Measurements from ENCODE around the gene RORC. TPM values are rescaled to one million over a fixed set of nuclear protein-coding genes. Genes with fewer than 3 reads are reported as not detected.
"Not testable (repeated sequence)": the region's sequence is repeated elsewhere in the genome, so short reads cannot be mapped to it uniquely, and the experiment has no call there.

Gene RORC
- polyA plus RNA-seq, 4 donors = 0.26 to 1.3 (median 1.0) TPM

- DNase-seq (ENCODE audit: low read depth in 4 of 4, low spot score in 3 of 4) = not testable (repeated sequence)
Observed at GRCh38 chr1:151780736-151781135, 50.9 kb downstream of the RORC start.

- DNase-seq (ENCODE audit: low read depth in 4 of 4, low spot score in 3 of 4) = no peak
Observed at GRCh38 chr1:151779852-151780251, 51.8 kb downstream of the RORC start.

- no peak for DNase-seq (ENCODE audit: low read depth in 4 of 4, low spot score in 3 of 4)
Observed at GRCh38 chr1:151777317-151777716, 54.3 kb downstream of the RORC start.

- DNase-seq (ENCODE audit: low read depth in 4 of 4, low spot score in 3 of 4) = no peak
Observed at GRCh38 chr1:151776665-151777062, 54.9 kb downstream of the RORC start.

- no peak for DNase-seq (ENCODE audit: low read depth in 4 of 4, low spot score in 3 of 4)
Observed at GRCh38 chr1:151775894-151776664, 55.5 kb downstream of the RORC start.

GRCh38 chr1:151774256-151774922 lies 57.2 kb downstream of the RORC start:
- no peak for DNase-seq (ENCODE audit: low read depth in 4 of 4, low spot score in 3 of 4)

- no peak for DNase-seq (ENCODE audit: low read depth in 4 of 4, low spot score in 3 of 4)
Observed at GRCh38 chr1:151773702-151774101, 57.9 kb downstream of the RORC start.

- not testable (repeated sequence) for DNase-seq (ENCODE audit: low read depth in 4 of 4, low spot score in 3 of 4)
Observed at GRCh38 chr1:151769270-151769669, 62.3 kb downstream of the RORC start.

- not testable (repeated sequence) for DNase-seq (ENCODE audit: low read depth in 4 of 4, low spot score in 3 of 4)
Observed at GRCh38 chr1:151768351-151769066, 63.1 kb downstream of the RORC start.

GRCh38 chr1:151763990-151764389 lies 67.6 kb downstream of the RORC start:
- peak in 2 of 4 donors; percentile 1 to 6 for DNase-seq (ENCODE audit: low read depth in 4 of 4, low spot score in 3 of 4)

- DNase-seq (ENCODE audit: low read depth in 4 of 4, low spot score in 3 of 4) = peak; percentile 55 to 64 (median 62)
Observed at GRCh38 chr1:151762941-151763921, 68.4 kb downstream of the RORC start, which contains the start of gene MRPL9. Gene MRPL9 (minus strand): TSS chr1:151763496. CDS start chr1:151763479, 17 bp downstream.

GRCh38 chr1:151760597-151761385 lies 70.8 kb downstream of the RORC start:
- DNase-seq (ENCODE audit: low read depth in 4 of 4, low spot score in 3 of 4) = no peak

GRCh38 chr1:151759241-151759640 lies 72.4 kb downstream of the RORC start:
- DNase-seq (ENCODE audit: low read depth in 4 of 4, low spot score in 3 of 4) = no peak

- DNase-seq (ENCODE audit: low read depth in 4 of 4, low spot score in 3 of 4) = no peak
Observed at GRCh38 chr1:151756291-151756690, 75.3 kb downstream of the RORC start.

Other genes starting within 250 kb of the RORC start
- 10 to 100 TPM; 19.7 to 27.7 (median 22.6) TPM for gene SNX27, start 219.8 kb downstream of the RORC start, polyA plus RNA-seq (ENCODE audit: insufficient read length in 4 of 4)
- gene CELF3, start 115.0 kb downstream of the RORC start, polyA plus RNA-seq (ENCODE audit: insufficient read length in 4 of 4) = under 1 TPM; 0.14 to 0.83 (median 0.59) TPM
- gene RIIAD1, start 110.3 kb downstream of the RORC start, polyA plus RNA-seq (ENCODE audit: insufficient read length in 4 of 4) = under 1 TPM in 2 of 4 donors, not detected in 2; 0.52 to 0.76 TPM
- gene MRPL9, start 68.3 kb downstream of the RORC start, polyA plus RNA-seq (ENCODE audit: insufficient read length in 4 of 4) = 100 to 1,000 TPM in 3 of 4 donors, 10 to 100 TPM in 1; 83.6 to 124 (median 117) TPM
- gene TDRKH, start 41.3 kb downstream of the RORC start, polyA plus RNA-seq (ENCODE audit: insufficient read length in 4 of 4) = 10 to 100 TPM in 1 of 4 donors, 1 to 10 TPM in 3; 5.0 to 10.9 (median 9.4) TPM
- under 1 TPM in 2 of 4 donors, not detected in 2; 0.04 to 0.05 TPM for gene LINGO4, start 26.4 kb downstream of the RORC start, polyA plus RNA-seq (ENCODE audit: insufficient read length in 4 of 4)
- under 1 TPM; 0.19 to 0.26 (median 0.24) TPM for gene C2CD4D, start 8.0 kb upstream of the RORC start, polyA plus RNA-seq (ENCODE audit: insufficient read length in 4 of 4)
- gene THEM5, start 21.9 kb upstream of the RORC start, polyA plus RNA-seq (ENCODE audit: insufficient read length in 4 of 4) = under 1 TPM; 0.56 to 0.90 (median 0.78) TPM
- 10 to 100 TPM; 18.3 to 41.1 (median 23.2) TPM for gene THEM4, start 77.7 kb upstream of the RORC start, polyA plus RNA-seq (ENCODE audit: insufficient read length in 4 of 4)
- gene S100A10, start 162.1 kb upstream of the RORC start, polyA plus RNA-seq (ENCODE audit: insufficient read length in 4 of 4) = 100 to 1,000 TPM; 216 to 626 (median 267) TPM
- gene S100A11, start 205.2 kb upstream of the RORC start, polyA plus RNA-seq (ENCODE audit: insufficient read length in 4 of 4) = 100 to 1,000 TPM; 278 to 306 (median 291) TPM